Left forelimb (tissue), 1 donor: Measurements from ENCODE around the gene NR1H3.

ENCODE experiments used
- DNase-seq: peaks from one replicate; pipeline ENCODE4 v3.0.0-alpha.2; 2018; ENCODE audit warnings: low spot score

Gene NR1H3

GRCh38 chr11:47244448-47245350 lies 13.1 kb upstream of the NR1H3 start:
- DNase-seq, result no peak

GRCh38 chr11:47245611-47246357 lies 12.0 kb upstream of the NR1H3 start:
- no peak for DNase-seq

GRCh38 chr11:47247502-47247901 lies 10.3 kb upstream of the NR1H3 start:
- no peak for DNase-seq

- no peak for DNase-seq
These were observed 9.5 kb upstream of the NR1H3 start for GRCh38 chr11:47248304-47248663.

GRCh38 chr11:47248664-47249377 lies 9.0 kb upstream of the NR1H3 start, which contains the start of gene ACP2:
ACP2 (minus strand) TSS chr11:47248814; CDS start chr11:47248789, 25 bp downstream.
- DNase-seq, result peak; percentile 93

- DNase-seq, result no peak
These were observed 8.4 kb upstream of the NR1H3 start for GRCh38 chr11:47249378-47249715.

- DNase-seq, result no peak
These were observed 6.0 kb upstream of the NR1H3 start for GRCh38 chr11:47251751-47252150.

GRCh38 chr11:47253660-47254059 lies 4.1 kb upstream of the NR1H3 start:
- DNase-seq, result no peak

- no peak for DNase-seq
These were observed 3.4 kb upstream of the NR1H3 start for GRCh38 chr11:47254386-47254785.

- DNase-seq, result no peak
These were observed 1.4 kb upstream of the NR1H3 start for GRCh38 chr11:47256374-47256773.

- DNase-seq, result no peak
These were observed 649 bp upstream of the NR1H3 start for GRCh38 chr11:47257177-47257516.

- no peak for DNase-seq
These were observed 614 bp downstream of the NR1H3 start for GRCh38 chr11:47258317-47258902.

GRCh38 chr11:47259232-47259977 lies 1.6 kb downstream of the NR1H3 start:
- no peak for DNase-seq

- DNase-seq, result no peak
These were observed 2.6 kb downstream of the NR1H3 start for GRCh38 chr11:47260366-47260765.

GRCh38 chr11:47261291-47261800 lies 3.5 kb downstream of the NR1H3 start:
- DNase-seq, result no peak

- DNase-seq, result no peak
These were observed 6.3 kb downstream of the NR1H3 start for GRCh38 chr11:47264119-47264518.

GRCh38 chr11:47264521-47264920 lies 6.7 kb downstream of the NR1H3 start:
- no peak for DNase-seq

GRCh38 chr11:47267876-47268275 lies 10.1 kb downstream of the NR1H3 start:
- DNase-seq, result no peak

GRCh38 chr11:47268448-47269001 lies 10.7 kb downstream of the NR1H3 start:
- no peak for DNase-seq

- peak; percentile 92 for DNase-seq
These were observed 11.4 kb downstream of the NR1H3 start for GRCh38 chr11:47269002-47269828.
